Common myeloid progenitor, CD34-positive (primary cell): Measurements from ENCODE around the gene DPH6.

Experiments
- CTCF ChIA-PET: fragments of 350-600 bp; sonication (Branson Sonifier 250); formaldehyde crosslinking; loops from one replicate; lab custom pipeline; 2021; ENCODE audit warnings: antibody characterized with exemption; lab: Charles Lee
- POLR2A ChIA-PET: fragments of 350-600 bp; sonication (Branson Sonifier 250); formaldehyde crosslinking; loops from one replicate; lab custom pipeline; 2021; ENCODE audit warnings: antibody characterized with exemption; lab: Charles Lee
- DNase-seq, 3 donors: peaks; one replicate each; pipeline versions ENCODE4 v3.0.0 to v3.0.0-alpha.2; 2013
- H3K27ac ChIP-seq, 2 experiments: 1 replicate in 1 of 2; 2 replicates in 1 of 2; pipeline ENCODE4 v1.7.0; 2013; ENCODE audit warnings: inconsistent platforms in 2 of 2, low read length in 2 of 2, mild to moderate bottlenecking in 2 of 2, low read depth in 1 of 2, moderate library complexity in 1 of 2; ENCODE audit not compliant: severe bottlenecking in 2 of 2, insufficient read depth in 1 of 2, poor library complexity in 1 of 2
- H3K27me3 ChIP-seq, 5 experiments: replicated peaks in 2 of 5; 1 replicate in 3 of 5; 2 replicates in 2 of 5; pipeline versions ENCODE4 v1.6.1 to v1.7.0; 2013; ENCODE audit warnings: low read length in 4 of 5, mild to moderate bottlenecking in 2 of 5, moderate library complexity in 2 of 5, inconsistent platforms in 1 of 5; ENCODE audit not compliant: insufficient read depth in 5 of 5, control insufficient read depth in 4 of 5
- H3K36me3 ChIP-seq, 4 experiments: 1 replicate in 2 of 4; 2 replicates in 2 of 4; pipeline versions ENCODE4 v1.6.1 to v1.7.0; 2013; ENCODE audit warnings: low read length in 3 of 4, control low read depth in 1 of 4, mild to moderate bottlenecking in 1 of 4; ENCODE audit not compliant: control insufficient read depth in 4 of 4, insufficient read depth in 4 of 4
- H3K4me1 ChIP-seq, 4 experiments: 1 replicate in 3 of 4; 2 replicates in 1 of 4; pipeline versions ENCODE4 v1.6.1 to v1.7.1; 2013; ENCODE audit warnings: low read length in 3 of 4, mild to moderate bottlenecking in 3 of 4, control low read depth in 1 of 4, inconsistent platforms in 1 of 4, moderate library complexity in 1 of 4; ENCODE audit not compliant: control insufficient read depth in 4 of 4, insufficient read depth in 4 of 4; ENCODE audit errors: control extremely low read depth in 1 of 4
- H3K4me3 ChIP-seq, 7 experiments: 1 replicate in 4 of 7; 2 replicates in 3 of 7; pipeline versions ENCODE4 v1.5.1 to v1.7.0; 2013; ENCODE audit warnings: mild to moderate bottlenecking in 7 of 7, low read length in 6 of 7, moderate library complexity in 6 of 7, inconsistent platforms in 2 of 7, low read depth in 2 of 7, control low read depth in 1 of 7; ENCODE audit not compliant: insufficient read depth in 4 of 7, control insufficient read depth in 1 of 7; ENCODE audit errors: extremely low read depth in 1 of 7
- H3K9me3 ChIP-seq, 5 experiments: 1 replicate in 4 of 5; 2 replicates in 1 of 5; pipeline versions ENCODE4 v1.6.1 to v1.7.1; 2013; ENCODE audit warnings: low read length in 4 of 5, mild to moderate bottlenecking in 2 of 5, inconsistent platforms in 1 of 5, low read depth in 1 of 5, moderate library complexity in 1 of 5; ENCODE audit not compliant: control insufficient read depth in 4 of 5, insufficient read depth in 2 of 5; ENCODE audit errors: control extremely low read depth in 1 of 5
- WGBS: methylation state at CpG from one replicate; pipeline ENCODE4 v1.1.5; 2013; ENCODE audit not compliant: insufficient coverage; 5-methylcytosine and 5-hydroxymethylcytosine counted together

The DPH6 gene

GRCh38 chr15:35545316-35545823 is 595 bp downstream of the DPH6 start:
- H3K27me3 ChIP-seq = no peaks in the 10 kb centered on the region
- peaks cover 0 to 2% (median under 1%) of the 10 kb centered on the region in 4 experiments for H3K36me3 ChIP-seq
- H3K9me3 ChIP-seq = no peaks in the 10 kb centered on the region
- H3K27ac ChIP-seq = peak overlapping the region; percentile 99
- ChIA-PET CTCF (no interaction called here), POLR2A (no interaction called here)
- 3% methylated on average over 12 of the region's 15 CpGs for WGBS
- peaks cover 3 to 20% (median 16%) of the 10 kb centered on the region in 4 experiments for H3K4me1 ChIP-seq
- H3K4me3 ChIP-seq = peak overlapping the region; percentile 61 to 92 (median 77)
- DNase-seq = no peak

GRCh38 chr15:35540885-35541284 is 5.1 kb downstream of the DPH6 start:
- H3K27me3 ChIP-seq = no peaks in the 10 kb centered on the region
- H3K36me3 ChIP-seq = peaks cover 0 to 3% (median 1%) of the 10 kb centered on the region in 4 experiments
- H3K27ac ChIP-seq = no peak overlapping the region
- peaks cover 3 to 13% (median 9%) of the 10 kb centered on the region in 4 experiments for H3K4me1 ChIP-seq
- no peaks in the 10 kb centered on the region for H3K9me3 ChIP-seq
- no peak for DNase-seq
- no CpG with 5 or more reads among the region's 1 CpG for WGBS
- POLR2A ChIA-PET = no interaction called here
- H3K4me3 ChIP-seq = no peak overlapping the region
- CTCF ChIA-PET = interaction anchor here (1.1 kb wide), 1 partner anchor 18 kb away, joined by 3 read pairs; no protein-coding TSS in a partner anchor

GRCh38 chr15:35540021-35540420 is 5.9 kb downstream of the DPH6 start:
- ChIA-PET POLR2A (no interaction called here), CTCF (interaction anchor here (1.1 kb wide), 1 partner anchor 17 kb away, joined by 3 read pairs; no protein-coding TSS in a partner anchor)
- peaks cover 0 to 3% (median 1%) of the 10 kb centered on the region in 4 experiments for H3K36me3 ChIP-seq
- no peak overlapping the region for H3K4me3 ChIP-seq
- H3K9me3 ChIP-seq = no peaks in the 10 kb centered on the region
- H3K4me1 ChIP-seq = peaks cover 2 to 6% (median 4%) of the 10 kb centered on the region in 4 experiments
- DNase-seq = no peak
- no peak overlapping the region for H3K27ac ChIP-seq
- 100% methylated on average over 1 of the region's 2 CpGs for whole genome bisulfite sequencing
- no peaks in the 10 kb centered on the region for H3K27me3 ChIP-seq

GRCh38 chr15:35535365-35535916 is 10.5 kb downstream of the DPH6 start:
- H3K27me3 ChIP-seq = no peaks in the 10 kb centered on the region
- H3K4me3 ChIP-seq = no peak overlapping the region
- ChIA-PET CTCF (no interaction called here), POLR2A (no interaction called here)
- H3K9me3 ChIP-seq = no peaks in the 10 kb centered on the region
- H3K36me3 ChIP-seq = peaks cover 0 to 7% (median 2%) of the 10 kb centered on the region in 4 experiments
- no peaks in the 10 kb centered on the region for H3K4me1 ChIP-seq
- WGBS = no CpG with 5 or more reads among the region's 2 CpGs
- no peak for DNase-seq
- H3K27ac ChIP-seq = no peak overlapping the region

- WGBS = 100% methylated on average over 1 of the region's 2 CpGs
- H3K36me3 ChIP-seq = peaks cover 0 to 9% (median 3%) of the 10 kb centered on the region in 4 experiments
- no peaks in the 10 kb centered on the region for H3K4me1 ChIP-seq
- H3K27ac ChIP-seq = no peak overlapping the region
- H3K27me3 ChIP-seq = no peaks in the 10 kb centered on the region
- H3K4me3 ChIP-seq = no peak overlapping the region
- no peak for DNase-seq
- POLR2A ChIA-PET = no interaction called here
- H3K9me3 ChIP-seq = peaks cover 0 to 7% (median 3%) of the 10 kb centered on the region in 5 experiments
- CTCF ChIA-PET = no interaction called here
Measured at GRCh38 chr15:35533130-35534110, 12.5 kb downstream of the DPH6 start.

- POLR2A ChIA-PET = no interaction called here
- H3K9me3 ChIP-seq = peaks cover 0 to 7% (median 3%) of the 10 kb centered on the region in 5 experiments
- CTCF ChIA-PET = no interaction called here
- no peak for DNase-seq
- H3K27me3 ChIP-seq = no peaks in the 10 kb centered on the region
- H3K36me3 ChIP-seq = peaks cover 0 to 9% (median 2%) of the 10 kb centered on the region in 4 experiments
- 100% methylated on average over 1 of the region's 2 CpGs for WGBS
- no peaks in the 10 kb centered on the region for H3K4me1 ChIP-seq
- no peak overlapping the region for H3K4me3 ChIP-seq
- H3K27ac ChIP-seq = no peak overlapping the region
Measured at GRCh38 chr15:35530698-35531097, 15.3 kb downstream of the DPH6 start.
